CD4-positive, alpha-beta T cell (primary cell): ENCODE results near the gene APOBEC3G. TPM values are rescaled to one million over a fixed set of nuclear protein-coding genes. Genes with fewer than 3 reads are reported as not detected.
"Not testable (repeated sequence)": the region's sequence is repeated elsewhere in the genome, so short reads cannot be mapped to it uniquely, and the experiment has no call there.

Experiments
- ATAC-seq: fragments of 200-7000 bp; cut with Tn5 transposase; one replicate; pipeline ENCODE4 v1.10.0; 2022; ENCODE audit warnings: mild to moderate bottlenecking; ENCODE audit not compliant: poor library complexity
- CTCF ChIA-PET: fragments of 350-600 bp; sonication (Branson Sonifier 250); formaldehyde crosslinking; loops from one replicate; lab custom pipeline; 2021; ENCODE audit warnings: antibody characterized with exemption, inconsistent platforms; lab: Charles Lee
- POLR2A ChIA-PET: fragments of 350-600 bp; sonication (Branson Sonifier 250); formaldehyde crosslinking; loops from one replicate; lab custom pipeline; 2021; ENCODE audit warnings: antibody characterized with exemption, inconsistent platforms; lab: Charles Lee
- DNase-seq, 14 experiments: peaks; one replicate each; pipeline ENCODE4 v3.0.0-alpha.2; 2013 to 2020; ENCODE audit warnings: mixed read lengths in 2 of 14
- H3K27ac ChIP-seq, 2 donors: one replicate each; pipeline versions ENCODE4 v1.5.1 to v1.7.0; 2013; ENCODE audit warnings: low read length in 2 of 2, low read depth in 1 of 2, mild to moderate bottlenecking in 1 of 2
- H3K27me3 ChIP-seq, 2 experiments: 1 replicate in 1 of 2; 2 replicates in 1 of 2; pipeline versions ENCODE4 v1.6.1 to v1.7.0; 2013; ENCODE audit warnings: low read length in 2 of 2, control low read depth in 1 of 2, mild to moderate bottlenecking in 1 of 2, moderate library complexity in 1 of 2; ENCODE audit not compliant: insufficient read depth in 2 of 2, control insufficient read depth in 1 of 2
- H3K36me3 ChIP-seq: one replicate; pipeline ENCODE4 v1.6.1; 2013; ENCODE audit warnings: low read length, control low read depth; ENCODE audit not compliant: insufficient read depth
- H3K4me1 ChIP-seq: one replicate; pipeline ENCODE4 v1.6.1; 2013; ENCODE audit warnings: low read length, control low read depth; ENCODE audit not compliant: insufficient read depth
- H3K4me3 ChIP-seq: one replicate; pipeline ENCODE4 v1.5.1; 2013; ENCODE audit warnings: mild to moderate bottlenecking, low read length, moderate library complexity
- H3K9me3 ChIP-seq, 2 experiments: 1 replicate in 1 of 2; 2 replicates in 1 of 2; pipeline versions ENCODE4 v1.6.1 to v1.7.0; 2013; ENCODE audit warnings: low read length in 2 of 2, mild to moderate bottlenecking in 2 of 2, control low read depth in 1 of 2, moderate library complexity in 1 of 2; ENCODE audit not compliant: control insufficient read depth in 1 of 2, insufficient read depth in 1 of 2
- H3K27ac Mint-ChIP-seq: one replicate; pipeline ENCODE4 v1.8.0; 2020; ENCODE audit warnings: mixed read lengths
- H3K27me3 Mint-ChIP-seq: one replicate; pipeline ENCODE4 v1.8.0; 2021; ENCODE audit warnings: mixed read lengths
- H3K36me3 Mint-ChIP-seq: one replicate; pipeline ENCODE4 v1.8.0; 2021; ENCODE audit warnings: low read depth, mixed read lengths
- H3K4me1 Mint-ChIP-seq: one replicate; pipeline ENCODE4 v1.8.0; 2021; ENCODE audit warnings: low read depth, mixed read lengths
- H3K4me3 Mint-ChIP-seq: one replicate; pipeline ENCODE4 v1.8.0; 2020; ENCODE audit warnings: mild to moderate bottlenecking, mixed read lengths
- H3K9me3 Mint-ChIP-seq: one replicate; pipeline ENCODE4 v1.8.0; 2020; ENCODE audit warnings: mixed read lengths
- CTCF ChIP-seq: fragments of 200-600 bp; IDR thresholded peaks from one replicate; pipeline ENCODE4 v1.8.0; 2022; ENCODE audit warnings: antibody characterized with exemption, mild to moderate bottlenecking
- intact Hi-C, 2 experiments: fragments of 100-400 bp; cut with DNase I in 1 of 2; cut with micrococcal nuclease in 1 of 2; formaldehyde crosslinking; loops; one replicate each; pipeline versions ENCODE4 v1.15.1 to v1.9.0; 2023 to 2025; cut with DNase I, micrococcal nuclease
- total RNA-seq, 174 experiments: library from RNA in 2 of 174; stranded (reverse) in 2 of 174; gene quantifications; one replicate each; pipeline ENCODE4 v1.2.3 and lab custom pipeline; 2021 to 2026

The APOBEC3G gene
- total RNA-seq, 2 experiments from 2014 or later, result 18.8 to 20.6 TPM

GRCh38 chr22:39029227-39029626 lies 47.8 kb upstream of the APOBEC3G start:
- Histone ChIP-seq H3K9me3 (no peaks in the 10 kb centered on the region), H3K27ac (no peak overlapping the region), H3K27me3 (no peaks in the 10 kb centered on the region), H3K36me3 (peaks cover 27% of the 10 kb centered on the region), H3K4me1 (peaks cover 23% of the 10 kb centered on the region), H3K4me3 (no peak overlapping the region)
- Mint-ChIP-seq H3K9me3 (no peaks in the 10 kb centered on the region), H3K36me3 (peaks cover 41% of the 10 kb centered on the region), H3K27me3 (no peaks in the 10 kb centered on the region), H3K4me3 (no peak overlapping the region), H3K27ac (no peak overlapping the region), H3K4me1 (peaks cover 30% of the 10 kb centered on the region)
- ATAC-seq, result no peak
- no peak for DNase-seq
- intact Hi-C loops, result no loop called here
- CTCF ChIA-PET, result no interaction called here
- no peak for TF ChIP-seq CTCF
- POLR2A ChIA-PET, result no interaction called here

- H3K27me3 ChIP-seq, result no peaks in the 10 kb centered on the region
- H3K36me3 ChIP-seq, result peaks cover 16% of the 10 kb centered on the region
- H3K36me3 Mint-ChIP-seq, result peaks cover 26% of the 10 kb centered on the region
- intact Hi-C loops, result no loop called here
- no peaks in the 10 kb centered on the region for H3K9me3 Mint-ChIP-seq
- peaks cover 15% of the 10 kb centered on the region for H3K4me1 Mint-ChIP-seq
- no peak for TF ChIP-seq CTCF
- CTCF ChIA-PET, result no interaction called here
- H3K9me3 ChIP-seq, result no peaks in the 10 kb centered on the region
- H3K27ac ChIP-seq, result no peak overlapping the region
- POLR2A ChIA-PET, result no interaction called here
- H3K27ac Mint-ChIP-seq, result no peak overlapping the region
- no peak overlapping the region for H3K4me3 ChIP-seq
- H3K4me1 ChIP-seq, result peaks cover 8% of the 10 kb centered on the region
- ATAC-seq, result no peak
- H3K27me3 Mint-ChIP-seq, result no peaks in the 10 kb centered on the region
- no peak for DNase-seq
- no peak overlapping the region for H3K4me3 Mint-ChIP-seq
Observed at GRCh38 chr22:39030705-39031104, 46.4 kb upstream of the APOBEC3G start.

- H3K27ac Mint-ChIP-seq, H3K27ac ChIP-seq, H3K27me3 Mint-ChIP-seq, H3K4me3 ChIP-seq, H3K9me3 Mint-ChIP-seq, H3K9me3 ChIP-seq, H3K4me1 ChIP-seq, H3K4me1 Mint-ChIP-seq, ATAC-seq, intact Hi-C loops, H3K27me3 ChIP-seq, H3K4me3 Mint-ChIP-seq, POLR2A ChIA-PET, DNase-seq: not testable (repeated sequence)
- CTCF ChIA-PET, result interaction anchor here (0.6 kb wide), 1 partner anchor 33 kb away, joined by 3 read pairs; no protein-coding TSS in a partner anchor
- H3K36me3 Mint-ChIP-seq, result peaks cover 16% of the 10 kb centered on the region
- peaks cover 12% of the 10 kb centered on the region for H3K36me3 ChIP-seq
Observed at GRCh38 chr22:39031434-39032295, 45.4 kb upstream of the APOBEC3G start.

- intact Hi-C loops, POLR2A ChIA-PET: not testable (repeated sequence)
Observed at GRCh38 chr22:39037071-39037470, 40.0 kb upstream of the APOBEC3G start.

More at GRCh38 chr22:39037071-39037470, 40.0 kb upstream of the APOBEC3G start:
- CTCF ChIA-PET, H3K36me3 Mint-ChIP-seq, H3K27me3 Mint-ChIP-seq, DNase-seq, H3K27ac ChIP-seq, H3K4me3 ChIP-seq, ATAC-seq, H3K27me3 ChIP-seq, H3K9me3 ChIP-seq, H3K9me3 Mint-ChIP-seq, H3K36me3 ChIP-seq, H3K27ac Mint-ChIP-seq: not testable (repeated sequence)
- peaks cover 24% of the 10 kb centered on the region for H3K4me1 ChIP-seq
- H3K4me3 Mint-ChIP-seq, result peak overlapping the region; percentile 2
- peaks cover 34% of the 10 kb centered on the region for H3K4me1 Mint-ChIP-seq
